T-helper 17 cell (primary cell): ENCODE results near the gene PLXNA3. TPM values are rescaled to one million over a fixed set of nuclear protein-coding genes. Genes with fewer than 3 reads are reported as not detected.

Experiments
- ATAC-seq: fragments of 150-1000 bp; cut with Tn5 transposase; 2 replicates; pipeline ENCODE4 v1.10.0; 2021; ENCODE audit warnings: mild to moderate bottlenecking, moderate library complexity
- DNase-seq, 3 donors: peaks; one replicate each; pipeline versions ENCODE4 v3.0.0 to v3.0.0-alpha.2; 2020 to 2021
- H3K9me3 ChIP-seq: one replicate; pipeline ENCODE4 v1.7.0; 2013; ENCODE audit warnings: low read length, mild to moderate bottlenecking; ENCODE audit not compliant: control insufficient read depth, poor library complexity, severe bottlenecking
- H3K27ac Mint-ChIP-seq: one replicate; pipeline ENCODE4 v1.8.0; 2022; ENCODE audit warnings: mild to moderate bottlenecking, moderate library complexity, mixed read lengths
- H3K27me3 Mint-ChIP-seq: one replicate; pipeline ENCODE4 v1.8.0; 2022; ENCODE audit warnings: mixed read lengths
- H3K36me3 Mint-ChIP-seq: one replicate; pipeline ENCODE4 v1.8.0; 2022; ENCODE audit warnings: low read depth, mixed read lengths
- H3K4me1 Mint-ChIP-seq: one replicate; pipeline ENCODE4 v1.8.0; 2022; ENCODE audit warnings: mild to moderate bottlenecking, mixed read lengths
- H3K4me3 Mint-ChIP-seq: one replicate; pipeline ENCODE4 v1.8.0; 2022; ENCODE audit warnings: mild to moderate bottlenecking, moderate library complexity, mixed read lengths
- total RNA-seq, 4 donors: library from RNA in 2 of 4; stranded (reverse) in 2 of 4; gene quantifications; one replicate each; pipeline ENCODE4 v1.2.3 and lab custom pipeline; 2022 to 2026

PLXNA3 gene
- total RNA-seq (10 to 100 TPM; 66.3 to 78.6 TPM), total RNA-seq (lab: John Stamatoyannopoulos, UW) (80.0 to 130 reads per million in 2 donors)

DNA sequence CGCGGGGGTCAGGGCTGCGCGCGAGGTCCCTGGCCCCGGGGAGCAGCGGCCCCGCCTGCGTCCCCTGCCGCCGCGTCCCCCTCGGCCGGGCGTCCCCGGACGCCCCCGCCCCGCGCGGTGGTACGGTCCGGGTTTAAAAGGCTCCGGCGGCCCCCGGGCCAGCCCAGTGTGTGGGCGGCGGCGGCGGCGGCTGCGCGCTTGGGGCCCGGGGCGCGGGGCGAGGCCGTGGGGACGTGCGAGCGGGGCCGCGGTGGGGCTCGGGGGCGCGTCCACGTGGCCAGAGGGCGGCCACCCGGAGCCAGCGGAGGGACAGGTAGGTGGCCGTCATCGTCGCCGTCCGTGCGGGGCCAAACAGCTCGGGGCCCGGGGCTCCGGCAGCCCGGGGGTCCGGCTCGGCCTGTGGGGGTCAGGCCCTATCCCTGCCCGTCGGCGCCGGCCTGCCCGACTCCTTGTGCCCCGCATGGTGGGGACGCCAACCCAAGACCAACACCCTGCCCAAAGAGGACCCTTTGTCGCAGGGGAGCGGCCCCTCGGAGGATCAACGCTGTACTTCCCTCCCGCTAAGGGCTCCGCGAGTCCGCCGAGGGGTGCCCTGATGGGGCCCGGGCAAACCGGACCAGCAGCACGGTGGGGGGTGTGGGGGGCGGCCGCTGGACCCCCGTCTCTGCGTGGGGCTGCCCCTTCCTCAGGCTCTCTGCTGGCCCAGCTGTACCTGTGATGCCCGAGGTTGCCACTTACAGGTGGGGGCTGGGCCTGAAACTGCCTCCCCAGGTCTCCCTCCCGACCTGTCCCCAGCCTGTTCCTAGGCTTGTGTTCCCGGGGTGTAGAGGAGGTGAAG, at the start of gene PLXNA3:
PLXNA3 (plus strand) TSS at position 166 of the 838 bp plus-strand sequence. CDS start 1,903 bp downstream, outside the sequence.
- Mint-ChIP-seq H3K27me3 (no peaks in the 10 kb centered on the region), H3K4me3 (peak within 1 kb of the TSS; percentile 96), H3K36me3 (peaks cover 4% of the 10 kb centered on the region), H3K27ac (peak within 1 kb of the TSS; percentile 87), H3K4me1 (peaks cover 15% of the 10 kb centered on the region)
- no peaks in the 10 kb centered on the region for H3K9me3 ChIP-seq
- DNase-seq (peak; percentile 63 to 68 (median 65)), ATAC-seq (peak; percentile 83)

DNA sequence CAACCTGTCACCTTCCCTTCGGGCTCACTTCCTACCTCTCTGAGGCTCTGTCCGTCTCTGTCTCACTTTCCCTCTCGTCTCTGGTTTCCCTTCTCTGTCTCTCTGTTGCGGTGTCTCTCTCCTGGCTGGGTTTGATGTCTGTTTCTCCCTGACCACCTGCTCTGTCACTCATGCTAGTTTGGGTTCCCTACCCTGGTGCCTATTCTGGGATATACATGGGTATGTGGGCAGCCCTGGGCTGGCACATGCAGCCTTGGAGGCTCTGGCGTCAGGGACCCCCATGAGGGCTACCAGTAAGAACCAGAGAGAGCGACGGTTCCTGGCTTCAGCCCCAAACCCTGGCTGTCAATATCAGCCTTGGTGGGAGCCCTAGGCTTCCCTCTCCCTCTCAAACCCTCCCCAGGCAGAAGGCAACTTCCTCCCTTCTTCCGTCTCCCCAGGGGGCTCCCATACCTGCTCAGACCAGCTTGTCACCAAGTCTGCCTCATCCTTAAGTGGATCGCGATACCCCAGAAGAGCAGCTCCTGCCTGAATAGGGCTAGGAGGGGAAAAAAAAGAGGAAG, 49.3 kb upstream of the PLXNA3 start:
- H3K9me3 ChIP-seq, result no peaks in the 10 kb centered on the region
- peak overlapping the region; percentile 39 for H3K4me3 Mint-ChIP-seq
- no peak overlapping the region for H3K27ac Mint-ChIP-seq
- H3K4me1 Mint-ChIP-seq, result peaks cover 7% of the 10 kb centered on the region
- H3K27me3 Mint-ChIP-seq, result no peaks in the 10 kb centered on the region
- DNase-seq, result no peak
- H3K36me3 Mint-ChIP-seq, result no peaks in the 10 kb centered on the region
- no peak for ATAC-seq

DNA sequence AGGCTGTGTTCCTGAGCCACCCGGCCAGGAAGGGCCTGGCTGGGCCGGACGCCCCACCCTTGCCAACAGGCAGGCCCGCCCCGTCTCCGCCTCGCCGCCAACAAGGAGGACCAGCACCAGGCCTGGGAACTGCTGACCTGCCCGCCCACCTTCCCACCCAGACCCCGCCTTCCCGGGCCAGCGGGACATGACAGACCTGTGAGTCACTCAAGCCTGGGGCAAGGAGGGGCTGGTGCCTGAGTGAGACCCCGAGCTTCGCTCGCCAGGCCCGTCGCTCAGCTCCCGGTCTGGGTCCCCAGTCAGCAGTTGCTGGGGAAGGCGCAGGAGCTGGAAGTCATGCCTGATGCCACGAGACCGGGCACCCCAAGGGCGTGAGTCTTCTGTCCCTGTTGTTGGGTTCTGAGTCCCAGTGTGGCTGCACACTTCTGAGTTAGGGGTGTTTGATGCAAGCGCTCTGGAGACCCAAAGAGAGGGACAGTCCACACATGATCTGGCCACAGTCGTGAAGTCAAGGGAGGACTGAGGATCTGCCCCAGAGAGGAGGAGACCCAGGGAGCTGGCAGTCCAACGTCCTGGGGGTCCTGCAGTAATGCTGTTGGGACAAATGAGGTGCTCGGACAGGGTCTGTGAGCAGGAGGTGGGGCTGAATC, 48.7 kb upstream of the PLXNA3 start, which contains the start of gene DNASE1L1:
DNASE1L1 (minus strand) TSS at position 33 of the 650 bp plus-strand sequence. CDS start 3,686 bp downstream, outside the sequence.
- ATAC-seq (no peak), DNase-seq (peak in 1 of 3 donors; percentile 10)
- no peaks in the 10 kb centered on the region for H3K27me3 Mint-ChIP-seq
- H3K27ac Mint-ChIP-seq, result no peak within 1 kb of the TSS
- H3K4me1 Mint-ChIP-seq, result peaks cover 7% of the 10 kb centered on the region
- H3K4me3 Mint-ChIP-seq, result peak within 1 kb of the TSS; percentile 60
- H3K9me3 ChIP-seq, result no peaks in the 10 kb centered on the region
- no peaks in the 10 kb centered on the region for H3K36me3 Mint-ChIP-seq

DNA sequence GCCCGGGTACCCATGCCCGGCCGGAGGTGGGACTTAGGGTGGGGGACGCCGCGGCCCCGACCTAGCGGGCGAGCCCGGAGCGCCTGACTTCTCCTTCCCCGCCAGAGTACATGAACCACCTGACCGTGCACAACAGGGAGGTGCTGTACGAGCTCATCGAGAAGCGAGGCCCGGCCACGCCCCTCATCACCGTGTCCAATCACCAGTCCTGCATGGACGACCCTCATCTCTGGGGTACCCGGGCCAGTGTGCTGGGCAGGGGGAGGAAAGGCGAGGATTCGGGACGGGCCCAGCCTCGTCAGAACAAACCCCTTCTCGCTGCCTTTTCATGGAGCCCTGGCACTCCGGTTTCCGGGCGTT, 46.1 kb upstream of the PLXNA3 start:
- Mint-ChIP-seq H3K27ac (peak overlapping the region; percentile 79), H3K36me3 (no peaks in the 10 kb centered on the region), H3K27me3 (no peaks in the 10 kb centered on the region), H3K4me3 (peak overlapping the region; percentile 82), H3K4me1 (peaks cover 7% of the 10 kb centered on the region)
- peak; percentile 63 for ATAC-seq
- peak in 2 of 3 donors; percentile 20 to 21 for DNase-seq
- no peaks in the 10 kb centered on the region for H3K9me3 ChIP-seq

DNA sequence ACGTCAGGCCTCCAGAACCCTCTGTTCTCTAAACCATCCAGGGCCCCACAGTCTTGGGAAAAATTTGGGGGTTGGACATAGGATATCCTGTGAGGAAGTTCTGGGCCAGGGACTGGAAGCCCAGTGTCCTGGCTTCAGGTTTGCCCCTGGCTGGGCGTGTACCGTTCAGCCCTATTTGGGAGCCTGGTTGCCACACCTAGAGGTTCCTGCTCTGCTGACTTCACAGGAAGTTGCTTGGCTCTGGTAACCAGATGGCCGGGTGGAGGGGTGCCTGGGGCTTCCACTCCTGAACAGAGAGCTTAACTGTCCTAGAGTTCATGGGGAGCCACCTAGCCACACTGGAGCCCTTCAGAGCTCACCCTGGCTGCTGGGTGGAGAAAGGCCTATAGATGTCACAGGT, 45.6 kb upstream of the PLXNA3 start:
- ATAC-seq (peak; percentile 66), DNase-seq (peak in 1 of 3 donors; percentile 15)
- peak overlapping the region; percentile 79 for H3K27ac Mint-ChIP-seq
- peaks cover 7% of the 10 kb centered on the region for H3K4me1 Mint-ChIP-seq
- H3K27me3 Mint-ChIP-seq, result no peaks in the 10 kb centered on the region
- no peaks in the 10 kb centered on the region for H3K36me3 Mint-ChIP-seq
- peak overlapping the region; percentile 82 for H3K4me3 Mint-ChIP-seq
- H3K9me3 ChIP-seq, result no peaks in the 10 kb centered on the region

DNA sequence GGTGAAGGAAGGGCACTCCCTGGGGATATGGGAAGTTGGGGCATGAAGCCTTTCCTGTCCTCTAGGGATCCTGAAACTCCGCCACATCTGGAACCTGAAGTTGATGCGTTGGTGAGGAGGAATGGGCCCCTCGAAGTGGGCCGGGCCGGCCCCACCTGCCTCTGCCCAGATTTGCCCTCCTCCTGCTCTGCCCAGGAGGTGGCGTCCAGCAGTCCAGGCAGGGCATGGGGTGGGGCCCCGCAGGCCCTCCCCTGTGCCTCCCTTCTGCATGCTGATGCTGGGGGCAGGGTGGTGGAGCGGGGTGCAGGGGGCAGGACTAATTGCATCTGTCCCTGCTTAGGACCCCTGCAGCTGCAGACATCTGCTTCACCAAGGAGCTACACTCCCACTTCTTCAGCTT, 44.9 kb upstream of the PLXNA3 start:
- Mint-ChIP-seq H3K27me3 (no peaks in the 10 kb centered on the region), H3K36me3 (no peaks in the 10 kb centered on the region), H3K4me1 (peaks cover 7% of the 10 kb centered on the region), H3K4me3 (peak overlapping the region; percentile 82), H3K27ac (peak overlapping the region; percentile 79)
- ATAC-seq (no peak), DNase-seq (no peak)
- H3K9me3 ChIP-seq, result no peaks in the 10 kb centered on the region

DNA sequence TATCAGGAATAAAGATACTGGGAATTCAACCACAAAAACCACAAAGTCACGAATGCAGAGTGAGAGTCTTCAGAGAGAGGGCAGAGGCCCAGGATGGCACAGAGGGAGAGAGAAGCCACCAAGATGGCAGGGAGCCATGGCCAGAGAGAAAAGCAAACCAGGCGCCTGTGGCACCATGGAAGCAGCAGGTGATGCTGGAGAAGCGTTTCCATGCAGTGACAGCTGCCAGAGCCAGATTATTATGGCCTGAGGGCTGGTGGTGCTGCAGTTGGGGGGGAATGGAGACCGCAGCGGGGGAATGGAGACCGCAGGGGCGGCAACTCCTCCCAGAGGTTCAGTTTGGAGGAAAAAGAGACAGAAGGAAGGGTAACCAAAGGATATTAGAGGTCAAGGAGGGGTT, 40.9 kb upstream of the PLXNA3 start:
- no peaks in the 10 kb centered on the region for H3K27me3 Mint-ChIP-seq
- H3K4me1 Mint-ChIP-seq, result peaks cover 4% of the 10 kb centered on the region
- no peaks in the 10 kb centered on the region for H3K9me3 ChIP-seq
- H3K27ac Mint-ChIP-seq, result peak overlapping the region; percentile 68
- H3K4me3 Mint-ChIP-seq, result no peak overlapping the region
- DNase-seq (no peak), ATAC-seq (no peak)
- H3K36me3 Mint-ChIP-seq, result no peaks in the 10 kb centered on the region

DNA sequence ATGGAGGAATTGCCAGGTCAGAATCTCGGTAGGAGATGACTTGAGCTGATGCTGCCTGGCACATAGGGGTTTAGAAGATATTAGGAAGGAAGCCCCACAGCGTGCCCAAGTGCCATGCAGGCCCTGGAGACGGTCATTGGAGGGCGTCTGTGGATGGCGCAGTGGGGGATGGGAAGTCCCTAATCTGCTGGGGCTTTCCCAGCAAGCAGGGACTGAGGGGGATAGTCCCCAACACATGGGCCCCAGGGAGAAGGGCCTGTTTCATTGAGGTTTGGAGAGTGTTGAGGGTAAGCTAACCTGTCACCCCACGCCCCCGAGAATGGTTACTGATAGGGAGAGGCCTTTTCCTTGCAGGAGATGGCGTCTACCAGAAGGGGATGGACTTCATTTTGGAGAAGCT, 38.9 kb upstream of the PLXNA3 start:
- Mint-ChIP-seq H3K4me3 (no peak overlapping the region), H3K4me1 (peaks cover 2% of the 10 kb centered on the region), H3K27me3 (no peaks in the 10 kb centered on the region), H3K36me3 (no peaks in the 10 kb centered on the region), H3K27ac (no peak overlapping the region)
- no peak for DNase-seq
- H3K9me3 ChIP-seq, result no peaks in the 10 kb centered on the region
- ATAC-seq, result no peak

DNA sequence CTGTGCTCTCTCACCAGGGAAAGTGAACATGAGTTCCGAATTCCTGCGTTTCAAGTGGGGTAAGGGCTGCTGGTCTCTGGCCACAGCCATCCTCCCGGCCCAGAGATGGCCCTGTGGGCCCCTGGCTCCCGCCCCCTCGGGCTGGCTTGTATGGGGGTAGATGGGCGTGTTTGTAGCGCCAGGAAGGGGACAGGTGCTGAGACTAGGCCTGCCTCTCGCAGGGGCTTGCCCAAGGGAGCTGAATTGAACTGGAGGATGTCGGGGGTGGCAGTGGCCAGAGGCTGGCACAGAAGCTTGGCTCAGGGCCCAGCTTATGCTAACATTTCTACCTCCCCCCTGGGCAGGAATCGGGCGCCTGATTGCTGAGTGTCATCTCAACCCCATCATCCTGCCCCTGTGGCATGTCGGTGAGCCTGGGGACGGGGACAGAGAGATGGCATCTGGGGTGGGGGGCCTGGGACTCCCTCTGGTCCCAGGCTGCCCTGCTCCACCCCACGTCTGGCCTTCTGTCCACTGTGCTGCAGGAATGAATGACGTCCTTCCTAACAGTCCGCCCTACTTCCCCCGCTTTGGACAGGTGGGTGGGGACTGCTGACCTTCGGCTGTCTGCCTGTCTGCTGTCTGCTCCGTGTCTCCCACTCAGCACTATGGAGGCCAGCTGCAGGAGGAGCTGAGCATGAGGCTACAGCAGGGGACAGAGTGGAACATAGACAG, 38.2 kb upstream of the PLXNA3 start:
- H3K9me3 ChIP-seq, result no peaks in the 10 kb centered on the region
- H3K27ac Mint-ChIP-seq, result no peak overlapping the region
- H3K36me3 Mint-ChIP-seq, result no peaks in the 10 kb centered on the region
- H3K4me1 Mint-ChIP-seq, result peaks cover 2% of the 10 kb centered on the region
- DNase-seq (no peak), ATAC-seq (no peak)
- no peaks in the 10 kb centered on the region for H3K27me3 Mint-ChIP-seq
- H3K4me3 Mint-ChIP-seq, result no peak overlapping the region

DNA sequence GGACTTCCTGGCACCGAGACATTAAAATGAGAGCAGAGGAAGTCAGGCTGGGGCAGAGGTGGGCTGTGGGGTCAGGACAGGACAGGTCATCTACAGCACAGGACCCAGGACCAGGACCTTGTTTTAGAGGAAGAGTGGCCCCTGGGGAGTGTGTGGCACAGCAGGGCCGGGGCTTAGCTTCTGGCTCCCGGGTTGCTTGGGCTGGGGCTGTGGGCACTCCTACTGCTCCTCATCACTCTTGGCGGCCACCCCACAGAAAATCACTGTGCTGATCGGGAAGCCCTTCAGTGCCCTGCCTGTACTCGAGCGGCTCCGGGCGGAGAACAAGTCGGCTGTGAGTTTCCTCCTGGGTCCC, 37.7 kb upstream of the PLXNA3 start:
- no peaks in the 10 kb centered on the region for H3K36me3 Mint-ChIP-seq
- H3K4me3 Mint-ChIP-seq, result no peak overlapping the region
- H3K4me1 Mint-ChIP-seq, result peaks cover 2% of the 10 kb centered on the region
- no peaks in the 10 kb centered on the region for H3K9me3 ChIP-seq
- no peaks in the 10 kb centered on the region for H3K27me3 Mint-ChIP-seq
- H3K27ac Mint-ChIP-seq, result no peak overlapping the region
- ATAC-seq (no peak), DNase-seq (no peak)

DNA sequence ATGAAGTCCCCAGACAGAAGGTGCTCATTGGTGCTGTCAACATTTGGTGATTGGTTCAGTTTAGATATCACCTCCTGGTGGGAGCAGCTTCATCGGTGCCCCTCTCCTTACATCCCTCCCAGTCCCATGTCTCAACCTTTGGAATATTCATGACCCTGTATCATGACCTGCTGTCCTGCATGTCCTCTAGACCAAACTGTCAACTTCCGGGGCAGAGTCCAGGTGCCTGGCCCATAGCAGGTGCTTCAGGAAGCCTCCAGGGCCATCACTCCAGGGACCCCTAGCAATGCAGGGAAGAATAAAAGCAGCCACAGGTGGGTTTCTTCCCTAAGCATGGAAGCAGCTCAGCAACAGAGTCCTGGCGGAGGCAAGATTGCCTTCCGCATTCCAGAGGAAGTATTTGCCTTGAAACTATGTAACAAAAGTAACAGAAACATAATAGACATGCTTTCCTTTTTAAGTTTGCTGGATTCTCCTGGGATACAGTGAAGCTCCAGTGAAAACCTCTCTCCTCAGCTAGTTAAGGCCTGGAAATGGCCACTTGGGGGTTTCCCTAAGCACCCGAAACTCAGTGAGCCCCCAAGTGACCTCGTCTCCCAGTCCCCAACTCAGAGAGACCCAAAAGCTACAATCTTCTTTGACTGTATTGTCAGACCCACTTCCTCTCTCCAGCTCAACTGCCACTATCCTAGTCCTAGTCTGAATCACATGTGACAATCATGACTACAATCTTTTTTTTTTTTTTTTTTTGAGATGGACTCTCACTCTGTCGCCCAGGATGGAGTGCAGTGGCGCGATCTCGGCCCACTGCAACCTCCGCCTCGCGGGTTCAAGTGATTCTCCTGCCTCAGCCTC, 30.9 kb upstream of the PLXNA3 start:
- Mint-ChIP-seq H3K27ac (peak overlapping the region; percentile 51), H3K4me1 (peaks cover 20% of the 10 kb centered on the region), H3K27me3 (no peaks in the 10 kb centered on the region), H3K36me3 (no peaks in the 10 kb centered on the region), H3K4me3 (no peak overlapping the region)
- no peaks in the 10 kb centered on the region for H3K9me3 ChIP-seq
- DNase-seq (no peak), ATAC-seq (no peak)
